GM12878 (cell line): ENCODE results near the gene EMP1. TPM values are rescaled to one million over a fixed set of nuclear protein-coding genes. Genes with fewer than 3 reads are reported as not detected.
"Not testable (repeated sequence)": the region's sequence is repeated elsewhere in the genome, so short reads cannot be mapped to it uniquely, and the experiment has no call there.

ENCODE experiments used
- ATAC-seq: fragments of 200-7000 bp; cut with Tn5 transposase; 3 replicates; pipeline ENCODE4 v1.9.1; 2020; ENCODE audit warnings: mild to moderate bottlenecking, moderate library complexity
- BruUV-seq: library from RNA; stranded (reverse); fragments of 400-500 nt; replicated peaks from 2 replicates; lab custom pipeline; 2021; lab: Mats Ljungman, UMichigan
- CTCF ChIA-PET: fragments of 300-600 bp; sonication (Branson Sonifier 250); formaldehyde crosslinking; extraction: SDS; loops from one replicate; lab custom pipeline; 2021; ENCODE audit warnings: inconsistent platforms; lab: Yijun Ruan, JAX
- POLR2A ChIA-PET: fragments of 350-600 bp; formaldehyde crosslinking; extraction: SDS; loops from one replicate; lab custom pipeline; 2021; ENCODE audit warnings: inconsistent platforms; lab: Charles Lee
- RAD21 ChIA-PET: fragments of 300-600 bp; sonication (Branson Sonifier 250); formaldehyde crosslinking; loops from one replicate; lab custom pipeline; 2023; ENCODE audit warnings: antibody characterized with exemption; ENCODE audit not compliant: unreplicated experiment; lab: Charles Lee
- SMC1A ChIA-PET: fragments of 300-600 bp; sonication (Branson Sonifier 250); formaldehyde crosslinking; loops from one replicate; lab custom pipeline; 2023; ENCODE audit not compliant: unreplicated experiment, uncharacterized antibody; lab: Charles Lee
- DNase-seq: peaks from one replicate; pipeline ENCODE4 v3.0.0-alpha.2; 2011; ENCODE audit warnings: low read depth, low spot score
- FAIRE-seq: peaks from 3 replicates; lab custom pipeline; 2011; peaks lifted over from hg19 to GRCh38; lab: Jason Lieb, UNC
- H2AFZ ChIP-seq: 2 replicates; pipeline ENCODE4 v1.6.0; 2011; ENCODE audit warnings: low read depth, low read length, control low read depth; ENCODE audit not compliant: control insufficient read depth
- H3K27ac ChIP-seq: 2 replicates; pipeline ENCODE4 v1.5.1; 2011; ENCODE audit warnings: control low read depth; ENCODE audit not compliant: control insufficient read depth, insufficient read depth
- H3K27me3 ChIP-seq, 2 experiments: replicated peaks in 1 of 2; 2 replicates each; pipeline versions ENCODE4 v1.6.0 to v1.6.1; 2011; ENCODE audit warnings: low read length in 1 of 2; ENCODE audit not compliant: control insufficient read depth in 2 of 2, insufficient read depth in 2 of 2
- H3K36me3 ChIP-seq, 2 experiments: 2 replicates each; pipeline ENCODE4 v1.5.1; 2011; ENCODE audit warnings: low read length in 1 of 2; ENCODE audit not compliant: control insufficient read depth in 2 of 2, insufficient read depth in 2 of 2
- H3K4me1 ChIP-seq: 2 replicates; pipeline ENCODE4 v1.6.1; 2011; ENCODE audit warnings: mild to moderate bottlenecking, low read length, moderate library complexity, mixed read lengths; ENCODE audit not compliant: control insufficient read depth, insufficient read depth
- H3K4me2 ChIP-seq: 2 replicates; pipeline ENCODE4 v1.6.0; 2011; ENCODE audit warnings: control low read depth; ENCODE audit not compliant: control insufficient read depth, insufficient read depth
- H3K4me3 ChIP-seq: fragments of 200-600 bp; sonication (generic); 2 replicates; pipeline ENCODE4 v1.5.1; 2016
- H3K79me2 ChIP-seq: 2 replicates; pipeline ENCODE4 v1.6.0; 2011; ENCODE audit warnings: low read length; ENCODE audit not compliant: control insufficient read depth, insufficient read depth
- H3K9ac ChIP-seq: 2 replicates; pipeline ENCODE4 v1.8.0; 2011; ENCODE audit warnings: low read length, control low read depth, mixed read lengths; ENCODE audit not compliant: control insufficient read depth, insufficient read depth
- H3K9me3 ChIP-seq: replicated peaks from 3 replicates; pipeline ENCODE4 v1.5.1; 2011; ENCODE audit warnings: mild to moderate bottlenecking, low read length; ENCODE audit not compliant: control insufficient read depth, insufficient read depth
- H4K20me1 ChIP-seq: 2 replicates; pipeline ENCODE4 v1.6.0; 2011; ENCODE audit not compliant: control insufficient read depth, insufficient read depth
- BCL11A ChIP-seq: IDR thresholded peaks from 2 replicates; pipeline ENCODE4 v1.6.1; 2011; ENCODE audit warnings: low read depth, low read length
- NFYB ChIP-seq: IDR thresholded peaks from 2 replicates; pipeline ENCODE4 v1.6.1; 2011; ENCODE audit warnings: low read depth, mild to moderate bottlenecking, low read length, improper control_type of control experiment, moderate library complexity; ENCODE audit not compliant: insufficient read depth
- SPI1 ChIP-seq: IDR thresholded peaks from 2 replicates; pipeline ENCODE4 v1.6.1; 2011; ENCODE audit warnings: low read depth, mild to moderate bottlenecking, low read length, moderate library complexity, borderline replicate concordance; ENCODE audit not compliant: insufficient read depth
- ZNF622 ChIP-seq: fragments of 450-650 bp; IDR thresholded peaks from 2 replicates; pipeline ENCODE4 v1.6.1; 2017; ENCODE audit warnings: mild to moderate bottlenecking, inconsistent platforms
- WGBS: methylation state at CpG from one replicate; pipeline ENCODE4 v1.1.6; 2016; ENCODE audit warnings: low lambda C conversion rate; ENCODE audit not compliant: insufficient replicate concordance, insufficient coverage; ENCODE audit errors: missing lambda C conversion rate; 5-methylcytosine and 5-hydroxymethylcytosine counted together
- in situ Hi-C: fragments of 300-500 bp; cut with MboI; formaldehyde crosslinking; loops from 9 replicates; pipeline ENCODE4 v1.14.3; 2018; ENCODE audit warnings: mixed read lengths
- intact Hi-C: fragments of 100-400 bp; cut with micrococcal nuclease; formaldehyde crosslinking; loops from one replicate; pipeline ENCODE4 v1.14.2; 2022; ENCODE audit not compliant: unreplicated experiment
- polyA plus RNA-seq, 11 experiments: library from polyadenylated mRNA; depleted of rRNA in 4 of 11; unstranded in 6 of 11; stranded (reverse) in 5 of 11; fragments of >200 nt; fragmentation: Nextera tagmentation in 4 of 11; fragmentation: Illumina TruSeq in 1 of 11; extraction: Ambion mirVana in 4 of 11; extraction: Trizol in 1 of 11; gene quantifications; 1 replicate in 1 of 11; 2 replicates in 10 of 11; pipeline versions ENCODE4 v1.2.1 to v1.2.3, GENCODE V29; 2011 to 2016; ENCODE audit warnings: inconsistent platforms in 2 of 11, missing spikeins in 2 of 11, low read depth in 1 of 11
- total RNA-seq, 4 experiments: library from RNA; depleted of rRNA in 3 of 4; stranded (reverse); fragments of >200 nt in 3 of 4; fragmentation: Illumina TruSeq in 1 of 4; extraction: Trizol in 1 of 4; gene quantifications; 2 replicates each; pipeline versions ENCODE4 v1.2.1 to v1.2.3, GENCODE V29; 2013 to 2021
- TF ChIP-seq, protein P1 (sequence below): fragments of 450-650 bp; IDR thresholded peaks from 2 replicates; pipeline ENCODE4 v1.6.1; 2016; ENCODE audit warnings: mild to moderate bottlenecking
- TF ChIP-seq, protein P2 (sequence below): fragments of 450-650 bp; IDR thresholded peaks from 2 replicates; pipeline ENCODE4 v1.6.1; 2017; ENCODE audit warnings: mild to moderate bottlenecking, low read depth, inconsistent platforms; ENCODE audit not compliant: poor library complexity, severe bottlenecking

The EMP1 gene
- total and polyA plus RNA-seq, 10 of the 15 experiments (the other 5 are each of a cell fraction or from before 2014, with no cell fraction given): 0.09 to 0.90 (median 0.25) TPM; not detected in 1

DNA sequence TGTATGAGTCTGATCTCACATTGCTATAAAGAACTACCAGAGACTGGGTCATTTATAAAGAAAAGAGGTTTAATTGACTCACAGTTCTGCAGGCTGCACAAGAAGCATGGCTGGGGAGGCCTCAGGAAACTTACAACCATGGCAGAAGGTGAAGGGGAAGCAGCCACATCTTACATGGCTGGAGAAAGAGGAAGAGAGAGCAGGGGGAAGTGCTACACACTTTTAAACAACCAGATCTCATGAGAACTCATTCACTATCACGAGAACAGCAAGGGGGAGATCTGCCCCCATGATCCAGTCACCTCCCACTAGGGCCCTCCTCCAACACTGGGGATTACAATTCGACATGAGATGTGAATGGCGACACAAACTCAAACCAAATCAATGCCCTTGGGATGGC, 71.3 kb downstream of the EMP1 start:
- DNase-seq, POLR2A ChIA-PET, H3K27ac ChIP-seq, SMC1A ChIA-PET, H3K79me2 ChIP-seq, H3K9ac ChIP-seq, H2AFZ ChIP-seq, intact Hi-C loops, in situ Hi-C loops, H3K4me3 ChIP-seq, RAD21 ChIA-PET, H4K20me1 ChIP-seq, H3K27me3 ChIP-seq, H3K36me3 ChIP-seq, H3K4me2 ChIP-seq, BruUV-seq, FAIRE-seq, H3K9me3 ChIP-seq, ATAC-seq, H3K4me1 ChIP-seq: not testable (repeated sequence)
- CTCF ChIA-PET: interaction anchor here (2.4 kb wide), 1 partner anchor 13 kb away, joined by 11 read pairs; no protein-coding TSS in a partner anchor
- WGBS: 36% methylated on average over 3 of the region's 3 CpGs
- 0 out of 2 replicates have a peak, but pooled peaks have one; percentile 6 for TF ChIP-seq SPI1

DNA sequence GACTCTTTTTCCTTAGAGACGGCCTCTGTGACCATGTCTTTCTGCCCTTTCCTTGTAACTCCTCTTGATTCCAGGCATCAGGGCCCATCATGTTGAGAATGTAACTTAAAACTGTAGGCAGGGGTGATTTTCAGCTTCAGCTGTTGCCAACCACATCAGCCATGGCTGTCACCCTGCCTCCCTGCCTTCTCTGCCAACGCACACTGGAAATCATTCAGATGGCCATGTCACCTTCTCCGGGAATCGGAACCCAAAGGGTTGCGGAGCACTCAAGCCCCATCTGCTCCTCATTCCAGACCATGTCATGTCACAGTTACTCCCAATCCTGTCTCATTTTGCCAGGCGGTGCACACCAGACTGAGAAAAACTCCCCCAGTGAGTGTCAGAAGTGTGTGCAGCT, 72.1 kb downstream of the EMP1 start:
- ChIA-PET SMC1A (no interaction called here), POLR2A (no interaction called here)
- no peaks in the 10 kb centered on the region for H3K79me2 ChIP-seq
- BruUV-seq: no TSS peak
- H3K9ac ChIP-seq: no peak overlapping the region
- TF ChIP-seq, protein P1, sequence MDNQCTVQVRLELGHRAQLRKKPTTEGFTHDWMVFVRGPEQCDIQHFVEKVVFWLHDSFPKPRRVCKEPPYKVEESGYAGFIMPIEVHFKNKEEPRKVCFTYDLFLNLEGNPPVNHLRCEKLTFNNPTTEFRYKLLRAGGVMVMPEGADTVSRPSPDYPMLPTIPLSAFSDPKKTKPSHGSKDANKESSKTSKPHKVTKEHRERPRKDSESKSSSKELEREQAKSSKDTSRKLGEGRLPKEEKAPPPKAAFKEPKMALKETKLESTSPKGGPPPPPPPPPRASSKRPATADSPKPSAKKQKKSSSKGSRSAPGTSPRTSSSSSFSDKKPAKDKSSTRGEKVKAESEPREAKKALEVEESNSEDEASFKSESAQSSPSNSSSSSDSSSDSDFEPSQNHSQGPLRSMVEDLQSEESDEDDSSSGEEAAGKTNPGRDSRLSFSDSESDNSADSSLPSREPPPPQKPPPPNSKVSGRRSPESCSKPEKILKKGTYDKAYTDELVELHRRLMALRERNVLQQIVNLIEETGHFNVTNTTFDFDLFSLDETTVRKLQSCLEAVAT: no peak
- TF ChIP-seq BCL11A (no peak), NFYB (no peak), ZNF622 (no peak)
- TF ChIP-seq, protein P2, sequence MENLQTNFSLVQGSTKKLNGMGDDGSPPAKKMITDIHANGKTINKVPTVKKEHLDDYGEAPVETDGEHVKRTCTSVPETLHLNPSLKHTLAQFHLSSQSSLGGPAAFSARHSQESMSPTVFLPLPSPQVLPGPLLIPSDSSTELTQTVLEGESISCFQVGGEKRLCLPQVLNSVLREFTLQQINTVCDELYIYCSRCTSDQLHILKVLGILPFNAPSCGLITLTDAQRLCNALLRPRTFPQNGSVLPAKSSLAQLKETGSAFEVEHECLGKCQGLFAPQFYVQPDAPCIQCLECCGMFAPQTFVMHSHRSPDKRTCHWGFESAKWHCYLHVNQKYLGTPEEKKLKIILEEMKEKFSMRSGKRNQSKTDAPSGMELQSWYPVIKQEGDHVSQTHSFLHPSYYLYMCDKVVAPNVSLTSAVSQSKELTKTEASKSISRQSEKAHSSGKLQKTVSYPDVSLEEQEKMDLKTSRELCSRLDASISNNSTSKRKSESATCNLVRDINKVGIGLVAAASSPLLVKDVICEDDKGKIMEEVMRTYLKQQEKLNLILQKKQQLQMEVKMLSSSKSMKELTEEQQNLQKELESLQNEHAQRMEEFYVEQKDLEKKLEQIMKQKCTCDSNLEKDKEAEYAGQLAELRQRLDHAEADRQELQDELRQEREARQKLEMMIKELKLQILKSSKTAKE: no peak
- TF ChIP-seq, all 136 proteins: peak for 0
- intact Hi-C loops: no loop called here
- no peak overlapping the region for H3K4me2 ChIP-seq
- no peaks in the 10 kb centered on the region for H4K20me1 ChIP-seq
- no peak overlapping the region for H3K4me3 ChIP-seq
- DNase-seq (no peak), FAIRE-seq (no peak), ATAC-seq (no peak)
- H3K36me3 ChIP-seq: no peaks in the 10 kb centered on the region
- H3K9me3 ChIP-seq: no peaks in the 10 kb centered on the region; the same call in 2 of the 3 replicates
- in situ Hi-C loops: no loop called here
- 0 out of 4 replicates have a peak, but pooled peaks cover 0 to 3% of the 10 kb centered on the region in 2 experiments for H3K27me3 ChIP-seq
- CTCF ChIA-PET: no interaction called here
- no peak overlapping the region for H3K27ac ChIP-seq
- RAD21 ChIA-PET: no interaction called here
- no peak overlapping the region for H2AFZ ChIP-seq
- no peaks in the 10 kb centered on the region for H3K4me1 ChIP-seq
- WGBS: 35% methylated on average over 6 of the region's 6 CpGs
